ENCODE data around the gene GPR137C. TPM values are rescaled to one million over a fixed set of nuclear protein-coding genes. Genes with fewer than 3 reads are reported as not detected.

Gene GPR137C
- total and polyA plus RNA-seq, 2 of the 13 experiments (the other 11 are each of a cell fraction or from before 2014, with no cell fraction given): 0.34 to 0.51 TPM

DNA sequence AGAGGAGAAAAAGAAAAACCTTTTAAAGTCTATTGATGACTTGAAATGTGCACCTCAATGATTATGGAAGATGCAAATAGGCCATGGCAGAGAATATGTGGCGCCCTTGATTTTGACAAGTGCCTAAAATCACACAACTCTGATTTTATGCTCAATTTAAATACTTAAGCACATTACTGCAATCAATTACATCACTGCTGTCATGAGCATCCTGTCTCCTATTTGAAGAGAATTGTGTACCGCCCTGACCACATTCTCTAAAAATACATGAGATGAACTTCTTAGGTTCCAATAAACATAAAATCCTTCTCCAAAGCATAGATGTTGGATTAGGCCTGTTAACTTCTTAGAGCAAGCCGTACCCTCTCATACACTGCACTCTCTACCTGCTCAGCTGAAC is 2.0 kb upstream of the GPR137C start:
- Histone ChIP-seq H3K27me3 (ENCODE audit: control insufficient read depth in 1 of 2, insufficient read depth in 2 of 2, low read length in 2 of 2) (no peaks in the 10 kb centered on the region; a peak in 1 of 5 replicates), H4K20me1 (ENCODE audit: insufficient read depth, low read length) (no peaks in the 10 kb centered on the region), H3K27ac (ENCODE audit: extremely low read length, insufficient read depth, low read length) (no peak overlapping the region), H3K4me3 (replicated peaks in 1 of 3; ENCODE audit: insufficient read depth in 1 of 3, low read depth in 2 of 3, low read length in 3 of 3) (peak overlapping the region; percentile 66 to 82 (median 71)), H3K4me1 (ENCODE audit: insufficient read depth, low read length) (peaks cover 38% of the 10 kb centered on the region), H3K9ac (ENCODE audit: insufficient read depth, low read depth, low read length) (peak overlapping the region; percentile 71), H3K79me2 (ENCODE audit: insufficient read depth, low read length) (peaks cover 8% of the 10 kb centered on the region), H2AFZ (ENCODE audit: low read length) (no peak overlapping the region), H3K4me2 (ENCODE audit: low read depth, low read length) (peak overlapping the region; percentile 89), H3K36me3 (replicated peaks in 1 of 2; ENCODE audit: control insufficient read depth in 1 of 2, insufficient read depth in 2 of 2, low read length in 2 of 2) (no peaks in the 10 kb centered on the region), H3K9me3 (ENCODE audit: low read length) (no peaks in the 10 kb centered on the region)
- BruUV-seq (replicated peaks): no TSS peak
- DNase-seq (ENCODE audit: low spot score): no peak
- FAIRE-seq: no peak
- ATAC-seq: no peak
- intact Hi-C loops (cut with micrococcal nuclease; ENCODE audit: unreplicated experiment): loop anchor here (5.0 kb wide), 3 partner anchors 93 to 243 kb away; partner anchors contain the start of gene PSMC6
- ChIA-PET POLR2A (no interaction called here), CTCF (ENCODE audit: low intra/inter-chr PET ratio, low total read pairs) (no interaction called here)
- in situ Hi-C loops (cut with HindIII; ENCODE audit: extremely low pct_ligation_motif_present, low pct_unique_long_range_greater_than_20kb): no loop called here
- TF ChIP-seq KDM4B (CRISPR knock-in tag; IDR thresholded peaks at IDR 0.05) (no peak), KDM3A (CRISPR knock-in tag; IDR thresholded peaks at IDR 0.05; ENCODE audit: low read depth) (no peak), SMYD3 (CRISPR knock-in tag; IDR thresholded peaks at IDR 0.05) (no peak), HOXA9 (CRISPR knock-in tag; IDR thresholded peaks at IDR 0.05; ENCODE audit: borderline replicate concordance) (no peak), TAF15 (IDR thresholded peaks at IDR 0.05; ENCODE audit: low read depth, low read length, poor library complexity, severe bottlenecking) (no peak), RAD51 (IDR thresholded peaks at IDR 0.05; ENCODE audit: borderline replicate concordance) (no peak), ZNF597 (CRISPR knock-in tag; IDR thresholded peaks at IDR 0.05) (no peak), ZNF850 (CRISPR knock-in tag; conservative IDR thresholded peaks at IDR 0.05) (no peak), MED1 (CRISPR knock-in tag; IDR thresholded peaks at IDR 0.05) (no peak)
- TF ChIP-seq, protein P1, sequence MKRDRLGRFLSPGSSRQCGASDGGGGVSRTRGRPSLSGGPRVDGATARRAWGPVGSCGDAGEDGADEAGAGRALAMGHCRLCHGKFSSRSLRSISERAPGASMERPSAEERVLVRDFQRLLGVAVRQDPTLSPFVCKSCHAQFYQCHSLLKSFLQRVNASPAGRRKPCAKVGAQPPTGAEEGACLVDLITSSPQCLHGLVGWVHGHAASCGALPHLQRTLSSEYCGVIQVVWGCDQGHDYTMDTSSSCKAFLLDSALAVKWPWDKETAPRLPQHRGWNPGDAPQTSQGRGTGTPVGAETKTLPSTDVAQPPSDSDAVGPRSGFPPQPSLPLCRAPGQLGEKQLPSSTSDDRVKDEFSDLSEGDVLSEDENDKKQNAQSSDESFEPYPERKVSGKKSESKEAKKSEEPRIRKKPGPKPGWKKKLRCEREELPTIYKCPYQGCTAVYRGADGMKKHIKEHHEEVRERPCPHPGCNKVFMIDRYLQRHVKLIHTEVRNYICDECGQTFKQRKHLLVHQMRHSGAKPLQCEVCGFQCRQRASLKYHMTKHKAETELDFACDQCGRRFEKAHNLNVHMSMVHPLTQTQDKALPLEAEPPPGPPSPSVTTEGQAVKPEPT (CRISPR knock-in tag; IDR thresholded peaks at IDR 0.05; ENCODE audit: low read depth): no peak
- WGBS (ENCODE audit: low lambda C conversion rate): 79% methylated on average over 3 of the region's 3 CpGs

All from HepG2 (cell line).